ENCODE measurements around the gene DOCK1. TPM values are rescaled to one million over a fixed set of nuclear protein-coding genes. Genes with fewer than 3 reads are reported as not detected.

Gene DOCK1
- total RNA-seq, 1 donor from 2014 or later, result 16.8 TPM

- Histone ChIP-seq H3K27ac (replicated peaks) (no peak overlapping the region), H3K27me3 (ENCODE audit: low read depth) (no peaks in the 10 kb centered on the region), H3K9me3 (replicated peaks) (no peaks in the 10 kb centered on the region), H3K36me3 (peaks cover 19% of the 10 kb centered on the region), H3K4me3 (no peak overlapping the region), H3K4me1 (no peaks in the 10 kb centered on the region)
- no peak for DNase-seq
- TF ChIP-seq CTCF (IDR thresholded peaks at IDR 0.05; ENCODE audit: borderline replicate concordance), result no peak
- intact Hi-C loops (cut with micrococcal nuclease), result no loop called here
Observed at GRCh38 chr10:127358337-127358736, 453.1 kb downstream of the DOCK1 start.

- no peak overlapping the region for H3K4me3 ChIP-seq
- H3K9me3 ChIP-seq (replicated peaks), result no peaks in the 10 kb centered on the region
- no peak overlapping the region for H3K27ac ChIP-seq (replicated peaks)
- H3K27me3 ChIP-seq (ENCODE audit: low read depth), result no peaks in the 10 kb centered on the region
- peaks cover 41% of the 10 kb centered on the region for H3K36me3 ChIP-seq
- TF ChIP-seq CTCF (IDR thresholded peaks at IDR 0.05; ENCODE audit: borderline replicate concordance), result no peak
- intact Hi-C loops (cut with micrococcal nuclease), result no loop called here
- H3K4me1 ChIP-seq, result peaks cover 3% of the 10 kb centered on the region
- no peak for DNase-seq
Observed at GRCh38 chr10:127364034-127364433, 458.8 kb downstream of the DOCK1 start.

- peaks cover 3% of the 10 kb centered on the region for H3K4me1 ChIP-seq
- intact Hi-C loops (cut with micrococcal nuclease), result no loop called here
- H3K27ac ChIP-seq (replicated peaks), result no peak overlapping the region
- TF ChIP-seq CTCF (IDR thresholded peaks at IDR 0.05; ENCODE audit: borderline replicate concordance), result no peak
- H3K27me3 ChIP-seq (ENCODE audit: low read depth), result no peaks in the 10 kb centered on the region
- no peak for DNase-seq
- peaks cover 38% of the 10 kb centered on the region for H3K36me3 ChIP-seq
- no peaks in the 10 kb centered on the region for H3K9me3 ChIP-seq (replicated peaks)
- no peak overlapping the region for H3K4me3 ChIP-seq
Observed at GRCh38 chr10:127368101-127368500, 462.9 kb downstream of the DOCK1 start.

- intact Hi-C loops (cut with micrococcal nuclease), result no loop called here
- Histone ChIP-seq H3K4me1 (peaks cover 3% of the 10 kb centered on the region), H3K4me3 (no peak overlapping the region), H3K27me3 (ENCODE audit: low read depth) (no peaks in the 10 kb centered on the region), H3K9me3 (replicated peaks) (no peaks in the 10 kb centered on the region), H3K36me3 (peaks cover 37% of the 10 kb centered on the region), H3K27ac (replicated peaks) (no peak overlapping the region)
- no peak for TF ChIP-seq CTCF (IDR thresholded peaks at IDR 0.05; ENCODE audit: borderline replicate concordance)
- DNase-seq, result no peak
Observed at GRCh38 chr10:127368929-127369328, 463.7 kb downstream of the DOCK1 start.

- Histone ChIP-seq H3K27ac (replicated peaks) (no peak overlapping the region), H3K4me1 (no peaks in the 10 kb centered on the region), H3K9me3 (replicated peaks) (no peaks in the 10 kb centered on the region), H3K36me3 (peaks cover 44% of the 10 kb centered on the region), H3K27me3 (ENCODE audit: low read depth) (no peaks in the 10 kb centered on the region), H3K4me3 (no peak overlapping the region)
- intact Hi-C loops (cut with micrococcal nuclease), result no loop called here
- DNase-seq, result no peak
- no peak for TF ChIP-seq CTCF (IDR thresholded peaks at IDR 0.05; ENCODE audit: borderline replicate concordance)
Observed at GRCh38 chr10:127370601-127371000, 465.4 kb downstream of the DOCK1 start.

- no peak for DNase-seq
- intact Hi-C loops (cut with micrococcal nuclease), result no loop called here
- H3K27ac ChIP-seq (replicated peaks), result no peak overlapping the region
- no peaks in the 10 kb centered on the region for H3K9me3 ChIP-seq (replicated peaks)
- no peak for TF ChIP-seq CTCF (IDR thresholded peaks at IDR 0.05; ENCODE audit: borderline replicate concordance)
- H3K36me3 ChIP-seq, result peaks cover 50% of the 10 kb centered on the region
- H3K27me3 ChIP-seq (ENCODE audit: low read depth), result no peaks in the 10 kb centered on the region
- no peak overlapping the region for H3K4me3 ChIP-seq
- H3K4me1 ChIP-seq, result no peaks in the 10 kb centered on the region
Observed at GRCh38 chr10:127372361-127372760, 467.1 kb downstream of the DOCK1 start.

All from left ventricle myocardium inferior (tissue), 1 donor.